Osteoblast (primary cell): ENCODE results near the gene CDYL2. TPM values are rescaled to one million over a fixed set of nuclear protein-coding genes. Genes with fewer than 3 reads are reported as not detected.

Experiments used
- DNase-seq: peaks from one replicate; pipeline ENCODE4 v3.0.0; 2011; ENCODE audit warnings: low spot score, mixed read lengths; ENCODE audit not compliant: insufficient read length; ENCODE audit errors: missing footprints
- H2AFZ ChIP-seq: 2 replicates; pipeline ENCODE4 v1.6.0; 2011; ENCODE audit warnings: mild to moderate bottlenecking, low read length
- H3K27ac ChIP-seq: 2 replicates; pipeline ENCODE4 v1.5.1; 2011; ENCODE audit warnings: mild to moderate bottlenecking, low read depth, low read length, moderate library complexity
- H3K27me3 ChIP-seq: 2 replicates; pipeline ENCODE4 v1.6.0; 2012; ENCODE audit warnings: mild to moderate bottlenecking, control low read depth, inconsistent platforms, low read length, moderate library complexity; ENCODE audit not compliant: insufficient read depth
- H3K36me3 ChIP-seq: 2 replicates; pipeline ENCODE4 v1.5.1; 2011; ENCODE audit warnings: mild to moderate bottlenecking, low read length, control low read depth, moderate library complexity; ENCODE audit not compliant: insufficient read depth
- H3K4me1 ChIP-seq: 2 replicates; pipeline ENCODE4 v1.5.1; 2011; ENCODE audit warnings: mild to moderate bottlenecking, low read length, control low read depth, moderate library complexity; ENCODE audit not compliant: insufficient read depth
- H3K4me2 ChIP-seq: 2 replicates; pipeline ENCODE4 v1.6.0; 2011; ENCODE audit warnings: mild to moderate bottlenecking, low read length; ENCODE audit not compliant: insufficient read depth
- H3K4me3 ChIP-seq: fragments of 200-600 bp; sonication (generic); 3 replicates; pipeline ENCODE4 v1.5.1; 2012; ENCODE audit warnings: mild to moderate bottlenecking, low read length, inconsistent platforms; ENCODE audit not compliant: insufficient read depth
- H3K79me2 ChIP-seq: 2 replicates; pipeline ENCODE4 v1.6.0; 2012; ENCODE audit warnings: mild to moderate bottlenecking, low read length, control low read depth, inconsistent platforms; ENCODE audit not compliant: insufficient read depth
- H3K9me3 ChIP-seq: 2 replicates; pipeline ENCODE4 v1.5.1; 2011; ENCODE audit warnings: low read depth, low read length, control low read depth
- H4K20me1 ChIP-seq: 2 replicates; pipeline ENCODE4 v1.6.0; 2012; ENCODE audit warnings: mild to moderate bottlenecking, low read length, control low read depth; ENCODE audit not compliant: insufficient read depth
- CTCF ChIP-seq: IDR thresholded peaks from 2 replicates; pipeline ENCODE4 v1.5.1; 2011; ENCODE audit warnings: mild to moderate bottlenecking, low read depth, low read length, moderate library complexity; ENCODE audit errors: extremely low read depth
- total RNA-seq: library from RNA; depleted of rRNA; stranded (reverse); fragments of >200 nt; gene quantifications from 2 replicates; pipeline ENCODE4 v1.2.3, GENCODE V29; 2012

The CDYL2 gene
- total RNA-seq, 1 donor: 8.3 TPM

- Histone ChIP-seq H3K4me2 (no peak overlapping the region), H2AFZ (no peak overlapping the region), H3K36me3 (no peaks in the 10 kb centered on the region), H3K4me3 (no peak overlapping the region), H3K4me1 (peaks cover 8% of the 10 kb centered on the region), H3K27ac (no peak overlapping the region), H3K9me3 (no peaks in the 10 kb centered on the region), H4K20me1 (no peaks in the 10 kb centered on the region), H3K79me2 (peaks cover 6% of the 10 kb centered on the region), H3K27me3 (no peaks in the 10 kb centered on the region)
- no peak for TF ChIP-seq CTCF
- no peak for DNase-seq
These were observed 123.6 kb downstream of the CDYL2 start for GRCh38 chr16:80680839-80681238.

GRCh38 chr16:80680046-80680445 lies 124.4 kb downstream of the CDYL2 start:
- Histone ChIP-seq H3K4me3 (no peak overlapping the region), H3K36me3 (no peaks in the 10 kb centered on the region), H3K27ac (no peak overlapping the region), H2AFZ (no peak overlapping the region), H3K4me2 (no peak overlapping the region), H3K4me1 (peaks cover 8% of the 10 kb centered on the region), H3K79me2 (peaks cover 6% of the 10 kb centered on the region), H3K27me3 (no peaks in the 10 kb centered on the region), H4K20me1 (no peaks in the 10 kb centered on the region), H3K9me3 (no peaks in the 10 kb centered on the region)
- no peak for TF ChIP-seq CTCF
- DNase-seq: no peak

GRCh38 chr16:80674884-80675283 lies 129.5 kb downstream of the CDYL2 start:
- Histone ChIP-seq H3K9me3 (no peaks in the 10 kb centered on the region), H2AFZ (no peak overlapping the region), H3K27me3 (no peaks in the 10 kb centered on the region), H3K27ac (no peak overlapping the region), H3K4me3 (no peak overlapping the region), H3K4me1 (no peaks in the 10 kb centered on the region), H3K79me2 (no peaks in the 10 kb centered on the region), H4K20me1 (no peaks in the 10 kb centered on the region), H3K36me3 (no peaks in the 10 kb centered on the region), H3K4me2 (no peak overlapping the region)
- TF ChIP-seq CTCF: no peak
- DNase-seq: no peak

- H3K36me3 ChIP-seq: no peaks in the 10 kb centered on the region
- no peak overlapping the region for H3K27ac ChIP-seq
- H2AFZ ChIP-seq: no peak overlapping the region
- no peak for TF ChIP-seq CTCF
- no peaks in the 10 kb centered on the region for H3K27me3 ChIP-seq
- DNase-seq: no peak
- H3K9me3 ChIP-seq: no peaks in the 10 kb centered on the region
- H3K4me2 ChIP-seq: no peak overlapping the region
- no peaks in the 10 kb centered on the region for H3K4me1 ChIP-seq
- no peak overlapping the region for H3K4me3 ChIP-seq
- no peaks in the 10 kb centered on the region for H4K20me1 ChIP-seq
- no peaks in the 10 kb centered on the region for H3K79me2 ChIP-seq
These were observed 132.0 kb downstream of the CDYL2 start for GRCh38 chr16:80672379-80672778.
